ENCODE results near the gene G3BP2. TPM values are rescaled to one million over a fixed set of nuclear protein-coding genes. Genes with fewer than 3 reads are reported as not detected.

The G3BP2 gene
- total and polyA plus RNA-seq, 9 of the 15 experiments (the other 6 are each of a cell fraction or from before 2014, with no cell fraction given), result 25.2 to 222 (median 130) TPM

GRCh38 chr4:75714011-75714410 lies 40.8 kb upstream of the G3BP2 start:
- intact Hi-C loops (cut with micrococcal nuclease) (no loop called here), in situ Hi-C loops (cut with MboI) (no loop called here)
- TF ChIP-seq DEAF1 (CRISPR knock-in tag; IDR thresholded peaks at IDR 0.05), result no peak
- TF ChIP-seq KDM1A (IDR thresholded peaks at IDR 0.05), result no peak
- no peak for TF ChIP-seq ETV6 (IDR thresholded peaks at IDR 0.05; ENCODE audit: borderline replicate concordance in 1 of 2, low read depth in 2 of 2, low read length in 1 of 2)
- TF ChIP-seq ETV6 (CRISPR knock-in tag; IDR thresholded peaks at IDR 0.05; ENCODE audit: borderline replicate concordance), result no peak
- Histone ChIP-seq H3K79me2 (ENCODE audit: control insufficient read depth, insufficient read depth, low read length) (no peaks in the 10 kb centered on the region; the same call in 1 of the 3 replicates), H4K20me1 (replicated peaks; ENCODE audit: control insufficient read depth, insufficient read depth, low read length) (no peaks in the 10 kb centered on the region), H3K4me1 (replicated peaks in 1 of 2; ENCODE audit: control insufficient read depth in 2 of 2, insufficient read depth in 2 of 2, low read length in 2 of 2) (no peaks in the 10 kb centered on the region), H3K4me3 (no peak overlapping the region), H3K27me3 (ENCODE audit: control insufficient read depth in 2 of 2, insufficient read depth in 2 of 2, low read length in 2 of 2) (no peaks in the 10 kb centered on the region), H3K9me1 (ENCODE audit: control insufficient read depth, insufficient read depth, low read length) (no peaks in the 10 kb centered on the region), H3K9ac (ENCODE audit: insufficient read depth in 1 of 2, low read depth in 2 of 2, low read length in 2 of 2) (no peak overlapping the region), H3K4me2 (ENCODE audit: insufficient read depth, low read length) (no peak overlapping the region), H3K36me3 (ENCODE audit: control insufficient read depth, insufficient read depth, low read length) (peaks cover 3% of the 10 kb centered on the region; the same call in 1 of the 3 replicates), H3K9me3 (replicated peaks; ENCODE audit: control insufficient read depth, insufficient read depth, low read depth, low read length) (no peaks in the 10 kb centered on the region), H2AFZ (ENCODE audit: low read depth, low read length) (no peak overlapping the region), H3K27ac (ENCODE audit: extremely low read depth, low read depth, low read length) (no peak overlapping the region)
- ATAC-seq, result no peak
- BruUV-seq (replicated peaks), result no TSS peak
- no peak for FAIRE-seq
- WGBS (ENCODE audit: insufficient coverage, low coverage, missing lambda C conversion rate), result 81% methylated on average over 4 of the region's 4 CpGs
- ChIA-PET POLR2A (interaction anchor here (0.6 to 7.2 kb wide), 2 partner anchors 10 to 13 kb away, joined by 4 to 57 read pairs; partner anchors contain the start of gene USO1), CTCF (ENCODE audit: low intra/inter-chr PET ratio) (no interaction called here)
- no peak for DNase-seq (ENCODE audit: extremely low read depth in 1 of 4, low spot score in 3 of 4)

All from K562 (cell line).